NCI-H1048 (cell line): Measurements from ENCODE around the gene TCERG1L.

Experiments used
- DNase-seq: peaks from one replicate; lab custom pipeline; 2025; lab: John Stamatoyannopoulos, UW

Gene TCERG1L

DNA sequence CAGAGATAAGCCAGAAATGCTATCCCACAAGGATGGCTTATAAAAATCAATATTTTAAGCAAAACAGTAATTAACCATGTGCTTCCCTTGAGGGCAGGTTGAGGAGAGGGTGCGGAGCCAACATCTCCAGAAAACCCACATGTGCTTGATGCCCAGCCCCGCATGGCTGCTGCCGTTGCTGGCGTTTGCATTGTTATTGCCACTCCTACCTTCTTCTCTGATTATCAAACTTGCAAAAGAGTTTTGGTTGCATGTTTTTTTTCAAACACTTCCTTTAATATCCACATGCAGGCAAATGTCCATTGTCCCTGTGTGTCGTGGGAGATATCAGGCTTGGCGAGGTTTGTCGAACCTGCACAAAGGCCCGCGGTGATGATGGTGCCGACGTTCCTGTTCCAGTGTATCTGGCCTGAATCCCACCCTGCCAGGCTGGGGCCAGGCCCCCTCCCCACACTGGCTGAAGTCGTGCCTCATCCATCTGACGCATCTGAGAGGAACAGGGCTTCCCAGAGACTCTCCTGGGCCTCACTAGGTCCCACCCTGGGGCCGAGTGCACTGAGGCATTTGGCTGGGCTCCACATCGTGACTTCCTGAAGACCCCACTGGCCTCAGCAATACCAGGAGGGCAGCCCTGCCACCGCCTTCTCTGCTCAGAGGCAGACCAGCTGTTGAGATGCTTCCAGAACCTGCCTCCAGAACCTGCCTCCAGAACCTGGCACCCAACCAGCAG lies 40.9 kb downstream of the TCERG1L start:
- no peak for DNase-seq

DNA sequence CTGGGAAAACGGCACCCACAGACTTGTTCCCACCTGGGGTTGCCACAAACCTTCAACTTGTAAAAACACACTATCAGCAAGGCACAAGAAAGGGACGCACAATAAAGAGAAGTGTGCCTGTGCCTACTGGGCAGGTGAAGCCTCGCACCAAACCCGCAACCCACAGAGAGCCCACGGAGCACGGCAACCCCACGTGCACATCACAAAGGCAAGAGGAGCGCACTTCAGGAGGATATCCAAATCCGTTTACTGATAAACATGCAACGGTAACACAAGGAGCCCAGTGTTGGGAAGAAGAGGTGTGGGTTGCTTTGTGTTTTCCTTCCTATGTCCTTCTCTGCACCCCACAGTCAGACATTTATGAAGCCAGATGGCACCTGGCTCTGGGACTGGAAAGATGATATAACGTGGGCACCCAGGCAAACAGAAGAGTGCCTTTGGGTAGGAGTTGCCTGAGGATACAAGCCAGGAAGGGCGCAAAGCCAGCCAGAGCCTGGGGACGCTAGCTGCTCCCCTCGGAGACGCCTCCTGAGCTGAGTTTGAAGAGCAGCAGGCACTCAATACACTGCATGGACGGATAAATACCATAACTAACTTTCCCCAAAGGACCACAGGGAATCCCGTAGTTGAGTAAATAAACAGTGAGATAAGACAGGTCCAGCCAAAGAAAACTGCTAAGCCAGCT lies 41.6 kb downstream of the TCERG1L start:
- DNase-seq = no peak

DNA sequence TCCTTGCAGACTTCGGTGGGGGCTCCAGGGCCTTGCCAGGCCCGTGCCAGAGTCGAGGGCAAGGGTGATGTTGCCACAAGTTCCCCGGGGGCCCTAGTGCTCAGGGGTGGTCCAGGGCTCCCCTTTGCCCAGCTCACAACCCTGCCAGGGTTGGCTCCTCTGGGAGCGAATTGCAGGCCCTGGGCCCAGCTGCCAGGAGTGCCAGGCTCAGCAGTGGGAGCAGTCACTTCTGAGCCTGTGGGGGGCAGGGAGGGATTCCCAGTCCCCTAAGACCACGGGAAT lies 43.8 kb downstream of the TCERG1L start:
- DNase-seq = no peak

DNA sequence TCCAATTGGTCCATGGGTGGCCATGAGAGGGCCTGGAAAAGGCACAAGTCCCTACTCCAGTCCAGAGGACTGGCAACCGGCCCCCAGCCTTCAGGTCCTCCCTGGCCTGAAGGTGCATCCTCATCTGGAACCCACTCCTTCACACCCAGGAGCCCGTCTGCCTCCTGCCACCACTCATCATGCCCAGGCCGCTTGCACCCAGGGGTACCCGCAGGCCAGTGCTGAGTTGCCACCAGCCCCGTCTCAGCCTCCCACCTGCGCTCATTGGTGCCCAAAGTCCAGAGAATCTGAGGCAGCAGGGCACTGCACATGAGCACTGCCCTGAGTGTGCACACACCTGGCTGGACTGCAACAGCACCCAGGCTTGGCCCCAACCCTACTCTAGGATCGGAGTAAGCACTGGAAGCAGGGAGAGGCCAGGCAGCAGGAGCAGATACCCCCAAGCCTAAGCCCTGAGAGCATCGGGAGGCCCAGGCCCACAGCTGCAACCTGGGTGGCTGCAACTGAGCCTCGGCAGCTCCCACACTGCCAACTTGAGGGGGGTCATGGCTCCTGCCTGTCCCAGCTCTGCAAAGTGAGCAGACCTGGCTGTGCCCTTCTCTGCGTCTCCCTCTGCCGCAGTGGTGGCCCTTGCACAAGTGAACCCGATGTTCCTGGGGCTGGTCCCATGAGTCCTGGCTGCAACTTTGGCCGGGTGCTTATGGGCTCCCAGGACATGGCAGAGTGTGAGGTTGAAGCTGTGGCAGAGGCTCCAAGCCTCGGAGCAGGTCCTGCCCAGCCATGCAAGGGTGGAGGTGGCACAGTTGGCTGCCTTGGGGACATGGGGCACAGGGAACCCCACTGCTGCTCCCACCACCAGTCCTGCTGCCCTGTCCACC lies 44.3 kb downstream of the TCERG1L start:
- DNase-seq = no peak

DNA sequence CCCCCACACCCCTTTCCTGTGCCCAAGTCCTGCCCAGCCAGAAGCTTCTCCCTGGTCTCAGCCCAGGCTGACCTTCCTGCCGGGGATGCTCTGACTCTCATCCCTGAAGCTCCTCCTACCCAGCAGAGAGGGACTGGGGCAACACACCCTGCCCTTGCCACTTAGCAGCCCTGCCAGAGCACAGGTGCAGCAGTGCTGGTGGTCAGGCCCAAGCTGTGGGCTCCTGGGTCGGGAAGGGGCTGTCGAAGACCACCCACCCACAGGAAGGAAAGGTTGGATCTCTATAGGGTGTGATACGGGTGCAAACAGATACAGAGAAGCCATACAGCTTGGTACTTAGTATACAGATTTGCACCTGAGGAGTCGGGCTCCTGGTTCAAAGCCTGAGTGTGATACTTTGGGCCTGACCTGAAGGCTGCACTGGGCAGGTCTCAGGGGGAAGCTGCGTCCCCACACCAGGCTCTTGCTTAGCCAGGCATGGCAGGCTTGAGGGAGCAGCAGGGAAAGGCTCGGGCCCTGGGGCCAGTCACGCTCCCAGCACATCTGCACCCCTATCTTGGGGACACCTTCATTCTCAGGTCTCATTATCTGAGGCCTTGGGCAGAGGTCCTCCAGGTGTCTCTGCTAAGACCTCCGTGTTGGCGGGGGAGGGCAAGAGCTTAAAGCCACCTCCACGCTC lies 47.3 kb downstream of the TCERG1L start:
- no peak for DNase-seq

DNA sequence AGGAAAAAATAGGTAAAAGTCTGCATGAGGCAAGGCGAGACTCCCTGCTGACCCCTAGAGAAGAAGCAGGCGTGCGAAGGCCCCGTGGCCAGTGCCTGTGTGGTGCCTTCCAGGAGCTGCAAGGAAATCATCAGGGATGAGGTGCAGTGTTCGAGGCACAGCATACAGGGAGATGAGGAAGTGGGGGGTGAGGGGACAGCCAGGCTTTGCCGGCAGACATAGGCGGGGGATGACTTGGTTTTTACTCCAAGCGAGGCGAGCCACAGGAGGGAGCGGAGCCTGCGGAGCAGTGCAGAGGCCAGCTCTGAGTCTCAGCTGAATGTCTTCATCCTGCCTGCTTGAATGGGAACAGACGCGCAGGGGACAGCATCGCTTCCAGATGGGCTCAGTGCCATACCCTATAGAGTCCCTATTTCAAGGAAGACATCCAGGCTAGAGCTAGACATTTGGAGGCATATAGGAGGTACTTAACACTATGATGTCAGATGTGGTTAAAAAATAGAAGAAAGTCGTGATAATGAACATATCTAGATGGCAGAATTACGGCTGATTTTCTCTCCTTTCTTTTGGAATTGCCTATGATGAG lies 49.5 kb downstream of the TCERG1L start:
- no peak for DNase-seq

DNA sequence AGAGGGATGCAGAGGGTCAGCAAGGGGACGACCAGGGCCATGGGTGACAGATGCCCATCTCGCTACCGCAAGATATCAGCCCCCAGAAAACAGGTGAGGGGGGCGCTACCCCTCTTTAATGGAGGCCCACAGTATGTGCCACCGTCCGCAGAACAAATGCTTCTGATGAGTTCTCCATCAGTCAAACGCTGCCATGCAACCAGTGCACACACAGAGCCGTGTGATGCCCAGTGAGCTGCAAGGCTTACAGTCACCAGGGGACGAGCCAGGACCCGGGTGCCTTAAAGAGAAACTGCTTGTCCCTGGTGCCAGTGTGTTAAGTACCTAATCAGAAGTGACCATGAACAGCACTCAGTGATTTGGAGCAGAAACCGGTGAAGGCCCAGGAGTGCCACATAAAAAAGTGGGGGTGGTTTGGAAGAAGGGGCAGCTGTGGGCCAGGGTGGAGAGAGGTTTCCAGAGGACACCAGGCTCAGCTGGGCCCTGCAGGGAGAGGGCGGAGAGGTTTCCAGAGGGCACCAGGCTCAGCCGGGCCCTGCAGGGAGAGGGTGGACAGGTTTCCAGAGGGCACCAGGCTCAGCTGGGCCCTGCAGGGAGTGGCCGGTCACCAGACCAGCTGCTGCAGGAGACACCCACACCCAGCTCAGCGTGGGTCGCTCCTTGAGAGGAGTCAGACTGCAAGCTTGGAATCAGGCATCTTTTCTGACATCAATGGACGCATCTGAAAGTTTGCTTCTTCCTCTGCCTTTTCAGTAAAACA lies 50.9 kb downstream of the TCERG1L start:
- no peak for DNase-seq

DNA sequence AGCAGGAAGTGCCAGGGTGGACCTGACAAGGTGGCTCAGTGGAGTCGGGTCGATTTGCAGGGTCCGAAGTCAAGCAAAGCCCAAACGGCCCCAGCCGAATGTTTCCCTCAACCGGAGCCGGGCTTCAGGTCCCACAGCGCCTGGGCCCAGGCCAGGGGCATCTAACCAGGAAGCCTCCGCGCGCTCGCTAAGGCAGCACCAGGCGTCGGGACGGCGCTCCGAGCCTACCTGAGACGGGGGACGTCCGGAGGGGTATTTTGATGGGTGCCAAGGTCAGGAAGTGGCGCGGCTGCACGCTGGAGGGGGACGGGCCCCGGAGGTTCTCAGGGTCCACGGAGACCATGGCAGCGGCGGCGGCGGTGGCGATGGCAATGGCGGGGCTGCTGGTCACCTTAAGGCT lies 51.5 kb downstream of the TCERG1L start:
- DNase-seq = no peak

DNA sequence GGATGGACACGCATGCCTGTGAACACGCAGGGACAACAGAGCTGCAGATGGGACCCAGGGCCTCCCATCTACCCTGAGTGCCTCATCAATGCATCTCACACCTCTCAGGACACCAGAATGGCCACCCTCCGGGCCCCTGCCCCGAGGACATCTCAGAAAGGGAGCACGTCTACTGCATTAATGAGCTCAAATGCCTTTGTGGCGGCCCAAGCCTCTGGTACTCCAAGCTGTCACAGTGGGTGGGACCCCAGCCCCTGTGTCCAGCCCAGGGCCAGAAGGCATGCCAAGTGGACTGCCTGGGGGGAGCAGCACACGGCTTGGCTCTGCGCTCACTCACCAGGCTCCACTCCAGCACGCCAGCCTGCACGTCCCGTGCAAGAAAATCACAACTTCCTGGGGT lies 52.0 kb downstream of the TCERG1L start:
- no peak for DNase-seq

DNA sequence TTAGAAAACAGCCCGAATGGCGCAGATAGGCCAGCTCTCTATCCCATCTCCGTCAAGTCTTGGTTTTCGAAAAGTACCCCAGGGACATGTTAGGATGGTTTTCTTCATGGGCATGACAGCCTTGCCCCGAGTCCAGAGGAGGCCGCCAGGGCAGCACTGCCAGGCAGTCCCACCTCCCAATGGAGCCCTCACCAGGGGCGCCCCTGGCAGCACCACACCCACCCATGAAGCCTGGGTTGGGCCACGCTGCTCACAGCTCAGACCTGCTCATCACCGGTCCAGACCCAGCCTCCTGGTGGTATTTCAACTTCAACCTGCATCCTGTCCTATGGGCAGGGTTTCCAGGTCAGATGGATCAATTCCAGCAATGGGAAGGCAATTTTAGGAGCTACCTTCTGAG lies 53.3 kb downstream of the TCERG1L start:
- DNase-seq = no peak

DNA sequence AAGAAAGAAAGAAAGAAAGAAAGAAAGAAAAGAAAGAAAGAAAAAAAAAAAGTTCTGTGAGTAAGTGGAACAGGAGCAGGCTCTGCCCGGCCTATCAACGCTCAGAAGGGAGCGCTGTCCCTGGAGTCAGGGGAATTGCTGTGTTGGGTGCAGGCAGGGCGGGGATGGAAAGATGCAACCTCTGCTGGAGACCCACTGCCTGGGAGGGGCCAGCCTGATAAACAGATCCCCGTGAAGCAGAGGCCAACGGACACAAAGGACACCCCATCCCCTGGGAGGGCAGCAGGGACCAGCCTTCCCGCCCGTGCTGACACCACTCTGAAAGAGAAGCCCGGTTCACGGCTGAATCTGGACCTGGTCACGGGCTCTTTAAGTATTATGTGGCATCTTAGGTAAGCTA lies 54.5 kb downstream of the TCERG1L start:
- no peak for DNase-seq

DNA sequence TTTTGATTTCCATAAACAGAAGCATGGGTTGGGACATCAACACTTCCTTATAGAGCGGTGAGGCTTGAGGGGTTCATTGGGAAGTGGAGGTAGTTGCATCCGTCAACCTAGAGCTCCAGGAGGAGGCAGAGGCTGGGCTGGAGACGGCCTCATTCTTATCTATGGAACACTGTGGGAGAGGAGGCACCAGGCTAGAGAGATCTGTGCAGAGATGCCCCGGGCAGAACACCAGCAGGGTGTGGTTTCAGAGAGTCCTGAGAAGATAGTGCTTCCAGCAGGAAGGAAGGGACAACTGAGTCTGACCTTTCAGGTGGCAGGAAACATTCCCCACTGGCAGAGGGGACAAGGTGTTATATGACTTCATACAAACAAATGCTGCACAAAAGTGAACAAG lies 56.7 kb downstream of the TCERG1L start:
- DNase-seq = no peak

DNA sequence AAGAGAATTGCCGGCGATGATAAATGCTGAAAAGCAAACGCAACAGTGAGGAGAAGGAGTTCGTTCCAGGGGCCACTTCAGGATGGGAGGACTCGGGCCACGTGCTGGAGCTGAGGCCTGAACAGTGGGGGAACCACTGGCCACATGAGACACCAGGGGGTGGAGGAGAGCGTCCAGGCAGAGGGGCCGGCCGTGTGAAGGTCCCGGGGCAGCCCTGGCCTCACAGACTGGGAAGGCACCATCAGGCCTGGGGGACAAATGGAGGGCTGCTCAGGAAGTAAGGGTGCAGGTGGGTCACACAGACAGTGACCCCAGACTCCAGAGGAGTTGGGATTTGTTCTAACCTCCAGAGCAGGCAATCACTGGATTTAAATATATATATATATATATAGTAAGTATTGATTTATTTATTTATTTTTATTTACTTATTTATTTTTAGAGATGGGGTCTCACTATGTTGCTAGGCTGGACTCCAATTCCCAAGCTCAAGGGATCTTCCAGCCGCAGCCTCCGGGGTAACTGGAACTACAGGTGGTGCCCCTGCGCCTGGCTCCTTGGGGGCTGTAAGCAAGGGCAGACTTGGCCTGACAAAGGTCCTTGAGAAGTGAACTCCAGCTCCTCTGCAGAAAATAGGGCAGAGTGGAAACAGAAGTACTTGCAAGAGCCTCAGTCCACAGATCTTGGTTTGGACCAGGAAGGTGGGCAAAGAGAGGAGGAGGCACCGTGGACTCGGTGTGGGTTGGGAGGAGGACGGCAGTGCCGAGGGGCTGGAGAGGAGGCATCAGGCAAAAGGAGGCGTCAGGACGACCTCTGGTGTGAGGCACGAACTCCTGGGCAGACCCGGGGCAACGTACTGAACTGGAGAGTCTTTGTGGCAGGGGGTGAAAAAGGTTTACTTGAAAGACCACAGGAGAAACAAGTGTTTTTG lies 57.3 kb downstream of the TCERG1L start:
- DNase-seq = no peak

DNA sequence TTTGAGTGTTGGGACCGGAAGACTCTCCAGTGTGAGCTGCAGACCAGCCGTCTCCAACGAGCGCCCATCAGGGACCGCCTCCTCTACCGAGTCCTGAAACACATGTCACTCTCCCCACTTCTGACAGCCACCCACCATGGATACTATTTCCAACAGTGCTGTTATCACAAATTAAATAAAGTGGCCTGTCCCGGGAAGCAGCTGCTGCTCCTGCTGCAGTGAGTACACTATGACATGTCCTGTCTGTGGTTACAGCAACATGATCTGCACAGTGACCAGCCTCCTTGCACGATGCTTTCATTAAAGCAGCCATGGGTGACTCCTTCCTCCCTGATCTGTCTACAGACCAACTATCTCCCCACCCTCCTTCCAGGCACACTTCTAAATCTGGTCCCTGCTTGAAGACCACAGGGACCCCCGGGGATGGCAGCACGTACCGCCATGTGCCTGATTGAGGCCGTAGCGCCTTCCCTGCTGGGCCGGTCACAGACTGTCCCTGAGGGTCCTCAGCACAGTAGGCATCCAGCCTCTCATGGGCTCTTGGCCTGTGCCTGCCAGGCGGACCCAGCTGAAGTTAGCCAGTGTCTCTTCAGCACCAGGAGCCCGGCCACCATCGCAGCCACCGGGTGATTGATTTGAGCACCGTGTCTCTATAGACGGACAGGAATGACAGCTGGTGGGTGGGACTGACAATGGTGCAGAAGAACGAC lies 58.8 kb downstream of the TCERG1L start:
- DNase-seq = no peak

DNA sequence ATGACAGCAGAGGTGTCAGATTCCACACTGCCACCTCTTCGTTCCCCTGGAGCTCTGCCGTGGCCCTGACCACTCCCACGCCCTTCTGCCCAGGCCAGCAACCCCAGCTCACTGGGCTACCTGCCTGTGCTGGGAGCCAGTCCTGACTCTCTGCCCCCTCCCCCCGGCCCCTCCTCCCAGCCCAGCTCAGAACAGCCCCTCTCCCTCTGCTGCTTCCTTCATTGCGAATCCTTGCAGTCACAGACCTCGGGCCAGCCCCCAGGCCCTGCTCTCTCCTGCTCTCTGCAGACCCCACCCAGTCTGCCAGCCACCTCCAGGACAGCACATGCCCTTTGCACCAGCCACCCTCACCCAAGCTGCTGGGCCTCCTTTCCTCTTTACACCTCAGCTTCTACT lies 60.4 kb downstream of the TCERG1L start:
- no peak for DNase-seq

DNA sequence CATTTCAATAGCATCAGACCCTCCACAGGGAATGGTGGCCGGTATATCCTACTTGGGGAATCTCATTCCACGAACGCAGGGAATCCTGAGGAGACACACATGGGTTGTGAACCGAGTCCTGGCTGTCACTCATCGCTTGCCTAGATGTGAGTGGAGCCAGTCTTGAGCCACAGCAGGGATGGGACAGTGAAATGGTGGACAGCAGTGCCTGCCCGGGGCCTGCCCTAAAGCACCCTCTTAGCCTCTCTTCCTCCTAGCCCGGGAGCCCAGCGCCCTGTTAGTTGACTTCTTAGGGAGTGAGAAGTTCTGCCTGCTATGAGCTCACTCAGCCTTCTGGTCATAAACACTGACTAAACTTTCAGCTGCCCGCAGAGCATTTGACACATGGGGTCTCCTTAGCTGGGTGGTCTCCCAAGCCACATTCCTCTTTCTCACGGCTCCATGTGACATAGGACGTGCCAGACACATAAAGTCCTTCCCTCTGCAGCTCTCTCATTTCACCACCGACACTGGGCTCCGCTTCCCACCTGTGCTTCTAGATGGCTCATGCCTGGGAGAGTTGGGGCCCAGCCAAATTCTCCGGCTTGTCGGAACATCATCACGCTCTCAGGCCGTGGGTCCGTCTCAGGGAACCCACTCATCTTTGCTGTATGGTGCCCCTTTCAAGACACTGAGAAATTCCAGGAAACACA lies 60.9 kb downstream of the TCERG1L start:
- DNase-seq = no peak

DNA sequence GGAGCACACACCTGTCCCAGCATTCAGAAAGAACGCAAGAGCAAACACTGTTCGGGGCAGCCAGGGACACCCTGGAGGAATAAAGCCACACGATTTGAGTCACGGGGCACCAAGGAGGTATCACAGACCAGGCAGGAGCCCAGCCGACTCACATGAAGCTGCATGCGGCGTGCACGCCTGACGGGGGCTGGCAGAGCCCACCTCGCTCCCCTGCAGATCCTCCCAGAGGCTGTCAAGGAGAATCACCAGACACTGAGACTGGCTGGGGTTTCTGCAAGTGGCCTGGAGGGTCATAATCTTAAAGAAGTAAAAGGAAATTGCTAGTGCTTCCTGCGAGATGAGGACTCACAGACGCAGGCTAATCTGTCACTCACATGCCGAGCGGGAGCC lies 61.6 kb downstream of the TCERG1L start:
- DNase-seq = no peak

DNA sequence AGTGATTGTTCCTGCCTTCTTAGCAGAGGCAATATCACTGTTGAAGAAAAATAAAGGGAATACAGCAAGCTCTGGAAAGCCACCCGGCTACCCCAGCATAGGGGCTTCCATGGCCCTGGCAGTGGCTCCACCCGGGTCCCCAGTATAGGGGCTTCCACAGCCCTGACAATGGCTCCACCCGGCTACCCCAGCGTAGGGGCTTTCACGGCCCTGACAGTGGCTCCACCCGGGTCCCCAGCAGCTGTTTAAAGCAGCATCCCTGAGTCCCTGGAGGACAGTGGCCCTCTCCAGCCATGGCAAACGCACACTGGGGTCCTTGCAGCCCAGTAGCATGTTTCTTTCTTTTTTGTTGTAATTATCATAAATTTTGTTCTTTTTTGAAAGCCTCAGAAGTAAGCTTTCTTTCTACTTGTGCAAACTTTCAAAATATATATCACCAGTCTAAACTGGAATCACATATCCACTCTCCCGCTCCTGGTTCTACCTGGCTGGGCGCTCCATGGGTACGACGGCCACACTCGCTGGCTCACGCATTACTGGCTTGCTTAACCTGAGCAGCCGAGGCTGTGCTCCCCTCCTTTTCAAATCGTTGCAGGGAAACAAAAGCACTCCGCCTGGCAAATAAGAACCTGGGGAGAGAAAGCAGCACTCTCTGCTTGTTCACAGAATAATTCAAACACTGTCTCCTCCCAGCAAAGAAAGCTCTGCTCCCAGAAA lies 62.1 kb downstream of the TCERG1L start:
- no peak for DNase-seq
